ENCODE measurements around the gene IRX5.

Gene IRX5

GRCh38 chr16:54932737-54933254, 2.1 kb downstream of the IRX5 start:
- no peak for TF ChIP-seq CTCF (IDR thresholded peaks at IDR 0.05; ENCODE audit: borderline replicate concordance, control extremely low read depth, extremely low read depth, insufficient read depth, missing control alignments)
- DNase-seq (ENCODE audit: low spot score): peak; percentile 14
- in situ Hi-C loops (cut with MboI; ENCODE audit: low sequenced_read_pairs, unreplicated experiment): loop anchor here (25.0 kb wide), 1 partner anchor 645 kb away; the partner anchor contains the start of gene IRX3

DNA sequence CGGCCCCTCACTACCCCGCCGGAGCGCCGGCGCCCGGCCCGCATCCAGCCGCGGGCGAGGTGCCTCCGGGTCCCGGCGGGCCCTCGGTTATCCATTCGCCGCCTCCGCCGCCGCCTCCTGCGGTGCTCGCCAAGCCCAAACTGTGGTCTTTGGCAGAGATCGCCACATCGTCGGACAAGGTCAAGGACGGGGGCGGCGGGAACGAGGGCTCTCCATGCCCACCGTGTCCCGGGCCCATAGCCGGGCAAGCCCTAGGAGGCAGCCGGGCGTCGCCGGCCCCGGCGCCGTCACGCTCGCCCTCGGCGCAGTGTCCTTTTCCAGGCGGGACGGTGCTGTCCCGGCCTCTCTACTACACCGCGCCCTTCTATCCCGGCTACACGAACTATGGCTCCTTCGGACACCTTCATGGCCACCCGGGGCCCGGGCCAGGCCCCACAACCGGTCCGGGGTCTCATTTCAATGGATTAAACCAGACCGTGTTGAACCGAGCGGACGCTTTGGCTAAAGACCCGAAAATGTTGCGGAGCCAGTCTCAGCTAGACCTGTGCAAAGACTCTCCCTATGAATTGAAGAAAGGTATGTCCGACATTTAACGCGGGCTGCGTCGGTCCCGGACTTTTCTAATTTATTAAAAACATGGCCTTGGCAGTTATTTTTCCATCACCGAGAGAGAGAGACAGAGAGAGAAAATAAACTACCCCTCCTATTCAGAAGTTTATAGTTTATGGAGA, 2.8 kb downstream of the IRX5 start:
- DNase-seq (ENCODE audit: low spot score): no peak
- in situ Hi-C loops (cut with MboI; ENCODE audit: low sequenced_read_pairs, unreplicated experiment): loop anchor here (25.0 kb wide), 1 partner anchor 646 kb away; the partner anchor contains the start of gene IRX3
- no peak for TF ChIP-seq CTCF (IDR thresholded peaks at IDR 0.05; ENCODE audit: borderline replicate concordance, control extremely low read depth, extremely low read depth, insufficient read depth, missing control alignments)

DNA sequence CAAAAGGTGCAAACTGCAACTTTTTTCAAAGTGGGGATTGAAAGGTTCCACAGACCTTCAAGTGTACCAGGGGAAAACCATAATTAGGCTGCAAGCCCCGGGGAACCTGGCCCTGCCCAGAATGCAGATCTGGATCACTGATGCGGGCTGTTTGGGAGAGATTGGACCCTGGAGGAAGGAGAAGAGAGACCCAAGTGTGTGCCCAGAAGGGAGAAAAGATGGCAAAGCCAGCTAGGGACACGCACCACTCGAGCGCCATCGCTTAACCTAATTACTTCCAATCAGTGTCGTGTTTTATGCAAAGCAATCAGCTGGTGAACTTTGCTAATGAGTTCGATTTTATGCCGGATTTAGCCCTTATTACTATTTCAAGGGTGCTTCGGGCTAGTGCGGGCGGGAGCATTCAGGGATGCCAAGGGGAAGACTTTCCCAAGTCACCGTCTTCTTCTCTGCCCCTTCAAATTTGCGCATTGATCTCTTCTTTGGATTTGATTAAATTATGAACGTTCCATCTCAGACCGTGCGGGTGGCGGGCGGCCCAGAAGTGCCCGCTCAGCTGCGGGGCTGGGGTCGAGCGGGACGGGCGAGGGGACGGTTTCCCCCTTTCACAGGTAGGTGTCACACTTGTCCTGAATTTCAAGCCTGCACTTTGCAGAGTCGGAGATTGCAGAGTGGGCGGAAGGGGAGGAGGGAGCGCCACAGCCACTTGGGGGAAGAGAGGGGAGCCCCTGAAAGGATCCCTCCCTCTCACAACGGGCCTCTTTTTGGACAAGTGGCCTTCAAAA, 4.0 kb downstream of the IRX5 start:
- in situ Hi-C loops (cut with MboI; ENCODE audit: low sequenced_read_pairs, unreplicated experiment): loop anchor here (25.0 kb wide), 1 partner anchor 647 kb away; the partner anchor contains the start of gene IRX3
- no peak for TF ChIP-seq CTCF (IDR thresholded peaks at IDR 0.05; ENCODE audit: borderline replicate concordance, control extremely low read depth, extremely low read depth, insufficient read depth, missing control alignments)
- DNase-seq (ENCODE audit: low spot score): peak; percentile 39

DNA sequence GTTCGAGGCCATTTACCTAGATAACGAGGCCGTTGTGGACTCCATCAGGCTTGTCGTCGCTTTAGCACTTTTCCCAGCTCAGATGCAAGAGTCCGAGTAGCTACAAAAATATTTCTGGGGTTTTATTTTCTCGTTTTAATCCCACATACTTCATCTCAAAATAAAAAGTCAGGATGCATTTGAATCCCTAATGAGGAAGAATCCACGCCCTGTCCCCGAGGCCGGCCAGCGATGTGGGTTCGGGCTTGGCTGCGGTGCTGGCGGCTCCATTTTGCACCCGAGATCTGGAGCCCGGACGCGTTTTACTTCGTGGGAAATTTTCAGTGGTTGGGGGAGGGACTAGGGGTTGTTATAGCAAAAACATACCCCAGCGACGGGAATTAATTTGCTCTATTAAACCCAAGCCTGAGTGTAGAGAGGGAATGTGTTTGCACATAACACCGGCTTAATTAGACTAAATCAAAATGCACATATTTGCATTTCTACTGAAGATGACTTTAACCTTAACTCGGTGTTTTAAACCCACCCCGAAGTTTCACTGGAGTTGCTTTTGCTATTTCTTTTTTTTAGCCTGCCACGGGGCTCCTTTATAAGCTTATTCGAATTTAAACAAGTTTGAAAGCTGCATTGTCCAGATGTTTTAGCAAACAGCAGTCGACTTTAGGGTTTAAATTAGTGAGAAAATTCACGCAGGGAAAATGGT, 4.8 kb downstream of the IRX5 start:
- DNase-seq (ENCODE audit: low spot score): no peak
- in situ Hi-C loops (cut with MboI; ENCODE audit: low sequenced_read_pairs, unreplicated experiment): loop anchor here (25.0 kb wide), 1 partner anchor 648 kb away; the partner anchor contains the start of gene IRX3
- TF ChIP-seq CTCF (IDR thresholded peaks at IDR 0.05; ENCODE audit: borderline replicate concordance, control extremely low read depth, extremely low read depth, insufficient read depth, missing control alignments): no peak

DNA sequence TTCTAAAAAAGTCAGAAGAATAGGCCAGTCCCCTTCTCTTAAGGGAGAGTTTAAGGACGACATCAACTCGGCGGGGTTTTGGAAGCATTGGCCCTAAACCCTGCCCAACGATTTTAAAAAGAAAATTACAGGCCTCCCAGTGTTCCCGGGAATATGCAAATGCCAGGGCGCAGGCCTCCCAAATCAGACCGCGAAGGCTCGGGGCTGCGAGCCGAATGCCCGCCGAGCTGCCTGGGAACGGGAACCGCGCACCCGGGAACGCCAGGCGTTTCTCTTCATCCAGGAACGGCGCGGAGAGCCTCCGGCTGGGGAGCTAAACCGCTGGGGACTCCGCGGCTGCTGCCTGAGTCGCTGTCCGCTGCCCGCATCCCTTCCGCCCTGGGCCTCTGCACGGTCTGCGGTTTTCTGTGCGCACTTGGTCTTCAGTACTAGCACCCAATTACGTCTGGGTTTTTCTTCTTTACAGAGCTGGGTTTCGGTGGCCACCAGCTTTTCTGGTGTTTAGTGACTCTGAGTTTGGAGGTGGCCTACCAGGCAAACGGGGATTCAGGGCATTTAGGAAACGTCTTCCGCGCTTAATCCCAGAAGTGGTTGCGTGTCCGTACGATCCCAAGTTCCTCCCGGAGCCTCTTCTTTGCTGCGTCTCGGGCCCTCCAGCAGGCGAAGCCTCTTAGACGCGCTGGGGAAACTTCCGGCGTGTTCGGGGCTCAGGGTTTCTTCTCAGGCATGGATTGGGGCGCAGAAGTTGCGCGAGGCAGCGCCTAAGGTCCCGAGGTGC, 5.7 kb downstream of the IRX5 start:
- TF ChIP-seq CTCF (IDR thresholded peaks at IDR 0.05; ENCODE audit: borderline replicate concordance, control extremely low read depth, extremely low read depth, insufficient read depth, missing control alignments): no peak
- peak; percentile 42 for DNase-seq (ENCODE audit: low spot score)
- in situ Hi-C loops (cut with MboI; ENCODE audit: low sequenced_read_pairs, unreplicated experiment): loop anchor here (25.0 kb wide), 1 partner anchor 649 kb away; the partner anchor contains the start of gene IRX3

All from GM13976 (cell line).